A673 (cell line): ENCODE results near the gene ATMIN. TPM values are rescaled to one million over a fixed set of nuclear protein-coding genes. Genes with fewer than 3 reads are reported as not detected.
A peak's percentile ranks its signal among the peaks of the same experiment; 100 is the strongest.

Experiments
- BruUV-seq: library from RNA; stranded (reverse); fragments of 400-500 nt; replicated peaks from 2 replicates; lab custom pipeline; 2021; lab: Mats Ljungman, UMichigan
- CTCF ChIA-PET: fragments of 300-600 bp; sonication (Branson Sonifier 250); formaldehyde crosslinking; loops from one replicate; lab custom pipeline; 2022; ENCODE audit warnings: antibody characterized with exemption; lab: Charles Lee
- POLR2A ChIA-PET: fragments of 300-600 bp; sonication (Branson Sonifier 250); formaldehyde crosslinking; loops from one replicate; lab custom pipeline; 2022; ENCODE audit warnings: antibody characterized with exemption; ENCODE audit not compliant: low non-redundant PET; lab: Charles Lee
- DNase-seq: peaks from one replicate; pipeline ENCODE4 v3.0.0-alpha.2; 2015; ENCODE audit warnings: low spot score
- H3K27ac ChIP-seq: fragments of 200-600 bp; sonication (generic); 2 replicates; pipeline ENCODE4 v1.5.1; 2016; ENCODE audit warnings: mixed run types, low read depth, mild to moderate bottlenecking, mixed read lengths, antibody characterized with exemption, low read length; ENCODE audit not compliant: poor library complexity, severe bottlenecking
- H3K27me3 ChIP-seq: fragments of 200-600 bp; sonication (generic); replicated peaks from 2 replicates; pipeline ENCODE4 v1.6.1; 2017; ENCODE audit warnings: mixed run types, low read depth, mild to moderate bottlenecking, mixed read lengths, antibody characterized with exemption, low read length; ENCODE audit not compliant: insufficient read depth, poor library complexity
- H3K36me3 ChIP-seq: fragments of 200-600 bp; sonication (generic); 2 replicates; pipeline ENCODE4 v1.6.1; 2016; ENCODE audit warnings: mixed run types, mild to moderate bottlenecking, mixed read lengths, antibody characterized with exemption, low read length; ENCODE audit not compliant: insufficient read depth, poor library complexity, severe bottlenecking
- H3K4me1 ChIP-seq: fragments of 200-600 bp; sonication (generic); 2 replicates; pipeline ENCODE4 v1.6.1; 2017; ENCODE audit warnings: mixed run types, mild to moderate bottlenecking, mixed read lengths, antibody characterized with exemption, low read length; ENCODE audit not compliant: insufficient read depth, poor library complexity, severe bottlenecking
- H3K4me3 ChIP-seq: fragments of 200-600 bp; sonication (generic); 2 replicates; pipeline ENCODE4 v1.5.1; 2016; ENCODE audit warnings: low read depth, mixed run types, mild to moderate bottlenecking, mixed read lengths, low read length; ENCODE audit not compliant: poor library complexity, severe bottlenecking
- H3K9me3 ChIP-seq: fragments of 200-600 bp; sonication (generic); 2 replicates; pipeline ENCODE4 v1.6.1; 2016; ENCODE audit warnings: mixed run types, low read depth, mild to moderate bottlenecking, mixed read lengths, antibody characterized with exemption, low read length; ENCODE audit not compliant: poor library complexity, severe bottlenecking
- CTCF ChIP-seq: fragments of 300-800, 200-600 bp; sonication (generic); conservative IDR thresholded peaks from 2 replicates; pipeline ENCODE4 v1.5.1; 2017; ENCODE audit warnings: low read depth, mild to moderate bottlenecking, antibody characterized with exemption, low read length, moderate library complexity, mixed read lengths
- EZH2 ChIP-seq: fragments of 200-600 bp; sonication (generic); IDR thresholded peaks from 2 replicates; pipeline ENCODE4 v1.6.1; 2017; ENCODE audit warnings: borderline replicate concordance, low read depth, mild to moderate bottlenecking, mixed read lengths, antibody characterized with exemption, low read length; ENCODE audit not compliant: poor library complexity, severe bottlenecking
- intact Hi-C: fragments of 100-400 bp; cut with micrococcal nuclease; formaldehyde crosslinking; loops from one replicate; pipeline ENCODE4 v1.10.0; 2022; ENCODE audit not compliant: unreplicated experiment
- total RNA-seq: library from RNA; stranded (reverse); gene quantifications from 2 replicates; pipeline ENCODE4 v1.2.3, GENCODE V29; 2021

ATMIN gene
- total RNA-seq, 1 experiment from 2014 or later, result 44.6 TPM

GRCh38 chr16:81095953-81096714, 60.5 kb downstream of the ATMIN start, which contains the start of gene GCSH:
TSS of gene GCSH (minus strand) at chr16:81096395. CDS start at chr16:81096278, 117 bp downstream.
- CTCF ChIA-PET, result no interaction called here
- Histone ChIP-seq H3K27me3 (no peaks in the 10 kb centered on the region), H3K4me1 (no peaks in the 10 kb centered on the region), H3K36me3 (no peaks in the 10 kb centered on the region), H3K27ac (peak within 1 kb of the TSS; percentile 67), H3K9me3 (no peaks in the 10 kb centered on the region), H3K4me3 (peak within 1 kb of the TSS; percentile 89)
- POLR2A ChIA-PET, result no interaction called here
- no peak for TF ChIP-seq CTCF
- TF ChIP-seq EZH2, result no peak
- peak; percentile 99 for DNase-seq
- BruUV-seq, result no TSS peak
- intact Hi-C loops, result no loop called here

DNA sequence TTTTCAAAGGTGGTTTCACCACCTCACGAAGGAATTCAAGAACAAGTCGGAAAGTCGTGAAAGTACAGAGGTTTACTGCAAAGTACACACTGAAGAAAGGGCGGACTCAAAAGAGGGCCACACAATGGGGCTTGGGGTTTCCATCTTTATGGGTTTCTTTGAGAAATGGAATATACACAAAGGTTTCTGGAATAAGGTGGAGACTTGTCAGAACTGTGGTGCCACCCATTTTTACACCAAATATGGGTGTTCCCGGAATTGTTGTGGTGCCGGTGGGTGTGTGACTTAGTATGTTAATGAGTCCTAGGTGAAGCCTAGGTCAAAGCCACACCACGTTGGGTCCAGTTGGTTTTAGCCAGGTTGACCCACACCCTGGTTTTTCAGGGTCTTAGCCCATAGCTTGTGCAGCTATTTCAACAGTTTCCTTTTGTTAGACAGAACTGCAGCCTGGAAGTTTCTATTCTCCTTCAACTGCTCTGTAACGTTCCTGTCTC, 61.1 kb downstream of the ATMIN start:
- no peaks in the 10 kb centered on the region for H3K27me3 ChIP-seq
- intact Hi-C loops, result no loop called here
- H3K9me3 ChIP-seq, result no peaks in the 10 kb centered on the region
- TF ChIP-seq EZH2 (no peak), CTCF (no peak)
- POLR2A ChIA-PET, result no interaction called here
- H3K36me3 ChIP-seq, result no peaks in the 10 kb centered on the region
- H3K4me1 ChIP-seq, result no peaks in the 10 kb centered on the region
- BruUV-seq, result no TSS peak
- peak overlapping the region; percentile 89 for H3K4me3 ChIP-seq
- DNase-seq, result no peak
- CTCF ChIA-PET, result no interaction called here
- no peak overlapping the region for H3K27ac ChIP-seq

Other genes with a start within 250 kb of the ATMIN start
- gene CDYL2, start 231.2 kb upstream of the ATMIN start, total RNA-seq, result 0.48 and 0.64 TPM in 2 replicates
- 129 and 130 TPM in 2 replicates for gene CMC2, start 29.0 kb upstream of the ATMIN start, total RNA-seq
- 91.0 and 109 TPM in 2 replicates for gene CENPN, start 28.6 kb upstream of the ATMIN start, total RNA-seq
- gene C16orf46, start 41.4 kb downstream of the ATMIN start, total RNA-seq, result 0.21 and 1.4 TPM in 2 replicates
- 61.4 and 65.8 TPM in 2 replicates for gene GCSH, start 60.6 kb downstream of the ATMIN start, total RNA-seq
- gene BCO1, start 202.8 kb downstream of the ATMIN start, total RNA-seq, result 0.15 and 0.19 TPM in 2 replicates